ENCODE data around the gene ADSS1. TPM values are rescaled to one million over a fixed set of nuclear protein-coding genes. Genes with fewer than 3 reads are reported as not detected.

ADSS1 gene
- total and polyA plus RNA-seq, 3 experiments from 2014 or later, result 1.4 to 1.6 (median 1.5) TPM

DNA sequence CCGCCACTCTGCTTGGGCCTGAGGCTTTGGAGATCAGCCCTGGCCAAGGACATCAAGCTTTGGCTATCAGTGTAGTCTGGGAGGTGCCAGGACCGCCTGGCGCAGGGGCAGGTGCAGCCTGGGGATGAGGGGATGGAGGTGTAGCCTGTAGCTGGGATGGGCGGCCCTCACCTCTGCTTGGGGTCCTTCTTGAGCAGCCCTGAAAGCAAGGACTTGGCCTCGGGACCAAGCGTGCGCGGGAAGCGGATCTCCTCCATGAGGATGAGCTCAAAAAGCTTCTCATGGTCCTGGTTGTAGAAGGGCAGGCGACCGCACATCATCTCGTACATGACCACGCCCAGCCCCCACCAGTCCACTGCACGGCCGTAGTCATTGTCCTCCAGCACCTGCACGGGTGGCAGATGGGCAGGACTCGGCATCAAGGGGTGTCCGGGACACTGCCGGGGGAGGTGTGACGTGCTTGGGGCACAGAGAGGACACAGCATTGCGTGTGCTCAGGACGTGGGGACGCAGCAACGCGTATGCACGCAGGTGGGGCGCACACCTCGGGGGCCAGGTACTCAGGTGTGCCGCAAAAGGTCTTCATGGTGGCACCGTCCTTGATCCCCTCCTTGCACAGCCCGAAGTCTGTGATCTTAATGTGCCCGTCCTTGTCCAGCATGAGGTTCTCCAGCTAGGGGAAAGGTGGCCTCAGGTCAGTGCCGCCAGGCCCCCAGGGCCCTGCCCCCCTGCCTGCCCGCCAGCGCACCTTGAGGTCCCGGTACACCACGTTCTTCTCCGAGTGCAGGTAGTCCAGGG lies 48.9 kb downstream of the ADSS1 start:
- peaks cover 0 to 15% (median 3%) of the 10 kb centered on the region in 3 donors for H3K4me1 Mint-ChIP-seq
- peaks cover 0 to 2% (median 0%) of the 10 kb centered on the region in 5 donors for H3K9me3 Mint-ChIP-seq
- Histone ChIP-seq H3K27ac (ENCODE audit: low read depth, low read length) (no peak overlapping the region), H3K4me3 (ENCODE audit: low read length) (no peak overlapping the region), H3K36me3 (ENCODE audit: insufficient read depth, low read length) (no peaks in the 10 kb centered on the region), H3K27me3 (ENCODE audit: insufficient read depth, low read length, poor library complexity, severe bottlenecking) (no peaks in the 10 kb centered on the region), H3K4me1 (ENCODE audit: insufficient read depth, low read length) (no peaks in the 10 kb centered on the region), H3K9me3 (ENCODE audit: low read length) (no peaks in the 10 kb centered on the region)
- DNase-seq, result no peak
- ChIA-PET CTCF (interaction anchor here (8.7 kb wide), 1 partner anchor 54 kb away, joined by 118 read pairs; no protein-coding TSS in a partner anchor), POLR2A (no interaction called here)
- peak overlapping the region in 1 of 8 donors; percentile 6 for H3K27ac Mint-ChIP-seq
- H3K4me3 Mint-ChIP-seq, result no peak overlapping the region
- peaks cover 6 to 49% (median 7%) of the 10 kb centered on the region in 3 donors for H3K36me3 Mint-ChIP-seq
- no peaks in the 10 kb centered on the region for H3K27me3 Mint-ChIP-seq

DNA sequence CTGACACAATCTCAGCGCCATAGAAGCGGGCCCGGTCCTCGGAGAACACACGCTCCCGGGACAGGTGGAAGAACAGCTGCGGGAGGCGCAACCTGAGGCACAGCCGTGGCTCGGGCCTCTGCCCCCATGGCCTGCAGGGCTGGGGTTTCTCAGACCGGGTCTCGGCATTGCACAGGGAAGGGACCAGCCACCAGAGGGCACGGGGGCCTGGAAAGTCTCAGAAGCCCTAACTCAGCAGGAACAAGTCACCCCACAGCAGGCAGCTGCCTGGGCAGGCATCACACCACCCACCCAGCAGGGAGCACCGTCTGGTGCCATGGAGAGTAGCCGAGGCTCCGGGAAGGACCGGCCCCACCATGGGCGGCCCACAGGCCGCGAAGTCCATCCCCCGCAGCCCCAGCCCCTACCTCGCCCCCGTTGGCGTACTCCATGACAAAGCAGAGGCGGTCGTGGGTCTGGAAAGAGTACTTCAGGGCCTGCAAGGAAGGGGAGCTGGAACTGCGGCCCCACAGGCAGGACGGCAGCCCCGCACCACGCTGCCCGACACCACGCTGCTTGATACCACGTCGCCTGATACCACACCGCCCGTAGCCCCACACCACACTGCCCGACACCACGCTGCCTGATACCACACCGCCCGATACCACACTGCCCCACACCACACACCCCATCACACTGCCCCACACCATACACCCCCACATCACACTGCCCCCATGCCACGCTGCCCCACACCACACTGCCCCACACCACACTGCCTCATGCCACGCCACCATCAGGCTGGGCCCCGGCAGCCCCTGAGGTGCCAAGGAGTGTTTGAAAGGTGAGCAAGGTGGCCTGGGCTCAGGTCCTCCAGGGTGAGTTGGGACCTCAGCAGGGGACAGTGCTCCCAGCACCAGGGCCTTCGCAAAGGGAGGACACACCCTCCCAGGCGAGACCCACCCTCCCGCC lies 49.8 kb downstream of the ADSS1 start:
- H3K36me3 ChIP-seq (ENCODE audit: insufficient read depth, low read length), result no peaks in the 10 kb centered on the region
- Mint-ChIP-seq H3K9me3 (peaks cover 0 to 2% (median 0%) of the 10 kb centered on the region in 5 donors), H3K27me3 (no peaks in the 10 kb centered on the region), H3K36me3 (peaks cover 6 to 49% (median 7%) of the 10 kb centered on the region in 3 donors), H3K4me1 (peaks cover 0 to 8% (median 0%) of the 10 kb centered on the region in 3 donors), H3K4me3 (no peak overlapping the region), H3K27ac (peak overlapping the region in 1 of 8 donors; percentile 83)
- no peaks in the 10 kb centered on the region for H3K9me3 ChIP-seq (ENCODE audit: low read length)
- CTCF ChIA-PET, result no interaction called here
- no peak overlapping the region for H3K4me3 ChIP-seq (ENCODE audit: low read length)
- DNase-seq, result no peak
- H3K27me3 ChIP-seq (ENCODE audit: insufficient read depth, low read length, poor library complexity, severe bottlenecking), result no peaks in the 10 kb centered on the region
- POLR2A ChIA-PET, result no interaction called here
- no peaks in the 10 kb centered on the region for H3K4me1 ChIP-seq (ENCODE audit: insufficient read depth, low read length)
- H3K27ac ChIP-seq (ENCODE audit: low read depth, low read length), result no peak overlapping the region

DNA sequence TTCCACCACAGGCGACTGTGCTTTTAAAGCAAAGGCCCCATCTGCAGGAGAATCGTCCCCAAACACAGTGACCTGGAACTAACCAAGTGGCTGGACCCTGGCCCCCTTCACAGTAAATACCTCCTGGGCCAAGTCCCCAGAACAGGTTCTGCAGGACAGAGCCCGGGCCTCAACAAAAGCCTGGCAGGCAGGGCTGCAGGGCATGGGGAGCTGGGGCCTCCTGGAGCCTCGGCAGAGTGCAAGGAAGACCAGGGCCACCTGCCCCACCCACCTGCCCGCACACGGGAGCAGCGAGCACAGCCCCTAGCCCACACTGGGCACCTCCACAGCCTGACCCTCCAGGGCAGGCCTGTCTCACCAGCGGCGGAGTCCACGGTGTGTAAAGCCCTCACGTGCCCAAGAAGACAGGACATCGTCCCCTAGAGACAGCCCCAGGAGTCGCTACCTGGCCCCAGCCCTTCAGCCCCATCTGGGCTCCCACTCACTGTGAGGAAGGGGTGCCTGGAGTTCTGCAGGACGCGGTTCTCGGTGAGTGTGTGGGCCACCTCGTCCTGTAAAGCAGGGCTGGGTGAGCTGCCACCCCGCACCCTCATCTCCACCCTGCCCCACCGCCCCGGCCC lies 50.5 kb downstream of the ADSS1 start:
- ChIA-PET CTCF (no interaction called here), POLR2A (no interaction called here)
- H3K36me3 Mint-ChIP-seq, result peaks cover 6 to 48% (median 7%) of the 10 kb centered on the region in 3 donors
- Histone ChIP-seq H3K4me3 (ENCODE audit: low read length) (no peak overlapping the region), H3K4me1 (ENCODE audit: insufficient read depth, low read length) (no peaks in the 10 kb centered on the region), H3K27me3 (ENCODE audit: insufficient read depth, low read length, poor library complexity, severe bottlenecking) (no peaks in the 10 kb centered on the region), H3K9me3 (ENCODE audit: low read length) (no peaks in the 10 kb centered on the region), H3K36me3 (ENCODE audit: insufficient read depth, low read length) (no peaks in the 10 kb centered on the region), H3K27ac (ENCODE audit: low read depth, low read length) (no peak overlapping the region)
- no peak for DNase-seq
- H3K4me3 Mint-ChIP-seq, result no peak overlapping the region
- H3K27me3 Mint-ChIP-seq, result no peaks in the 10 kb centered on the region
- H3K9me3 Mint-ChIP-seq, result peaks cover 0 to 2% (median 0%) of the 10 kb centered on the region in 5 donors
- peaks cover 0 to 1% (median 0%) of the 10 kb centered on the region in 3 donors for H3K4me1 Mint-ChIP-seq
- no peak overlapping the region for H3K27ac Mint-ChIP-seq

DNA sequence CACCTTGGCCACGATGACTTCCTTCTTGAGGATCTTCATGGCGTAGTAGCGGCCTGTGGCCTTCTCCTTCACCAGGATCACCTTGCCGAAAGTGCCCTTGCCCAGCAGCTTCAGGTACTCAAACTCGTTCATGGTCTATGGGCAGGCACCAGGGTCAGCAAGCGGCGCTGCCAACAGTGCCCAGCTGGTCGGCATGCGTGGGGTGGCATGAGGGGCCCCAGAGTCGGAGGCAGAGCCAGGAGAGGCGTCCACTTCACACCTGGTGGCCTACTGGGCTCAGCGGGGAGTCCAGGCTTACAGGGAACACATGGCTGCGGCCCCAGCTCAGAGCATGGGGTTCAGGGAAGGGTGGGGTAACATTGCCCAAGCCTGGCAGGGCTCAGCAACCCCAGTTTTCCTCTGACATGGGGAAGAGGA lies 51.1 kb downstream of the ADSS1 start:
- Histone ChIP-seq H3K9me3 (ENCODE audit: low read length) (no peaks in the 10 kb centered on the region), H3K4me1 (ENCODE audit: insufficient read depth, low read length) (no peaks in the 10 kb centered on the region), H3K27ac (ENCODE audit: low read depth, low read length) (no peak overlapping the region), H3K36me3 (ENCODE audit: insufficient read depth, low read length) (no peaks in the 10 kb centered on the region), H3K27me3 (ENCODE audit: insufficient read depth, low read length, poor library complexity, severe bottlenecking) (no peaks in the 10 kb centered on the region), H3K4me3 (ENCODE audit: low read length) (no peak overlapping the region)
- CTCF ChIA-PET, result no interaction called here
- Mint-ChIP-seq H3K4me1 (no peaks in the 10 kb centered on the region), H3K36me3 (peaks cover 6 to 46% (median 7%) of the 10 kb centered on the region in 3 donors), H3K27me3 (no peaks in the 10 kb centered on the region), H3K27ac (no peak overlapping the region), H3K9me3 (peaks cover 0 to 2% (median 0%) of the 10 kb centered on the region in 5 donors), H3K4me3 (peak overlapping the region in 1 of 7 donors; percentile 63)
- DNase-seq, result no peak
- POLR2A ChIA-PET, result no interaction called here

DNA sequence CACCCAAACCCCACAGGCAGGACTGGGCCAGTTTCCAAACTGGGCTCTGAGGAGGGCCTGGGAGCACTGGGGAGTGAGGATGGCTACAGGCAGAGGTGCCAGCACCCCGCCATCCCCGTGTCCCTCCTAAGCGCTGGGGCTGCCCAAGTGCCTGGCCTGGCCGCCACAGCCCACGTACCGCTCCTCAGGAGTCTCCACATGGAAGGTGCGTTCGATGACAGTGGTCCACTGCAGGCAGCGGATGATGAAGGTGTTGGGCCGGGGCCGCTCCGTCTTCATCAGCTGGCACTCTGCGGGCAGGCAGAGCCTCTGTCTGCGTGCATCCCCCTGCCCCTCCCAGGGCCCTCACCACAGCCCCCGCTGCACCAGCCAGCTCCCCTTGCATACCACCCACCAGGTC lies 52.5 kb downstream of the ADSS1 start:
- H3K4me3 Mint-ChIP-seq, result no peak overlapping the region
- no peaks in the 10 kb centered on the region for H3K27me3 Mint-ChIP-seq
- Histone ChIP-seq H3K27ac (ENCODE audit: low read depth, low read length) (no peak overlapping the region), H3K4me1 (ENCODE audit: insufficient read depth, low read length) (no peaks in the 10 kb centered on the region), H3K27me3 (ENCODE audit: insufficient read depth, low read length, poor library complexity, severe bottlenecking) (no peaks in the 10 kb centered on the region), H3K36me3 (ENCODE audit: insufficient read depth, low read length) (no peaks in the 10 kb centered on the region), H3K4me3 (ENCODE audit: low read length) (no peak overlapping the region), H3K9me3 (ENCODE audit: low read length) (no peaks in the 10 kb centered on the region)
- ChIA-PET POLR2A (no interaction called here), CTCF (interaction anchor here (0.9 kb wide), 1 partner anchor 8 kb away, joined by 3 read pairs; no protein-coding TSS in a partner anchor)
- no peak for DNase-seq
- peaks cover 0 to 39% (median 4%) of the 10 kb centered on the region in 3 donors for H3K36me3 Mint-ChIP-seq
- no peaks in the 10 kb centered on the region for H3K9me3 Mint-ChIP-seq
- H3K27ac Mint-ChIP-seq, result no peak overlapping the region
- no peaks in the 10 kb centered on the region for H3K4me1 Mint-ChIP-seq

DNA sequence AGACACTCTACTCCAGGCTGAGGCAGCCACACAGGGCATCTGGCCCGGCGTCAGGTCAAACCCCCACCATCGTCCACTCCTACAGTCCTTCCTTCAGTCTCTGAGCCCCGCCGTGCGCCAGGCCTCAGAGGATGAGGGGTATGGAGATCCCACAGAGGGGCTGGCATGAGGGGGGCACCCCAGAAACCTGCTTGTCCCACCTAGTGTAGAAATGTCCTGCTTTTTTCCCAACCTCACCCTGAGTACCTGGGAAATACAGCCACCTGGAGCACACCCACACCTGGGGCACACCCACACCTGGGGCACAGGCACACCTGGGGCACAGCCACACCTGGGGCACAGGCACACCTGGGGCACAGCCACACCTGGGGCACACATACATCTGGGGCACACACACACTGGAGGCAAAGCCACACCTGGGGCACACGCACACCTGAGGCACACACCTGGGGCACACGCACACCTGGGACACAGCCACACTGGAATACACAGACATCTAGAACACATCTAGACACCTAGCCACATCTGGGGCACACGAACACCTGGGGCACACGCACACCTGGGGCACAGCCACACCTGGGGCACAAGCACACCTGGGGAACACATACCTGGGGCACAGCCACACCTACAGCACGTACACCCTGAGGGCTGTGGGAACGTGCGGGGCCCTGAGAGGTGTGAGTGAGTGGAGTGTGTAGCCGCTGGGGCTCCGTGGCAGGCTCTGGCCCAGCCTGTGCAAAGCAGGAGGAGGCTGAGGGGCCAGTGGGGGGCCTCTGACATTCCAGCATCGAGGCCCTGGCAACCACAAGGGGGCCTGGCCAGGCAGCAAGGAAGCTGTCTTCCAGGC lies 53.2 kb downstream of the ADSS1 start:
- Histone ChIP-seq H3K4me3 (ENCODE audit: low read length) (no peak overlapping the region), H3K36me3 (ENCODE audit: insufficient read depth, low read length) (no peaks in the 10 kb centered on the region), H3K9me3 (ENCODE audit: low read length) (no peaks in the 10 kb centered on the region), H3K27ac (ENCODE audit: low read depth, low read length) (no peak overlapping the region), H3K4me1 (ENCODE audit: insufficient read depth, low read length) (no peaks in the 10 kb centered on the region), H3K27me3 (ENCODE audit: insufficient read depth, low read length, poor library complexity, severe bottlenecking) (no peaks in the 10 kb centered on the region)
- no peak for DNase-seq
- H3K27me3 Mint-ChIP-seq, result no peaks in the 10 kb centered on the region
- ChIA-PET POLR2A (no interaction called here), CTCF (interaction anchor here (0.9 to 1.5 kb wide), 2 partner anchors 8 kb away, joined by 3 to 5 read pairs; no protein-coding TSS in a partner anchor)
- peaks cover 0 to 32% (median under 1%) of the 10 kb centered on the region in 3 donors for H3K36me3 Mint-ChIP-seq
- no peaks in the 10 kb centered on the region for H3K9me3 Mint-ChIP-seq
- H3K27ac Mint-ChIP-seq, result peak overlapping the region in 1 of 8 donors; percentile 46
- no peak overlapping the region for H3K4me3 Mint-ChIP-seq
- no peaks in the 10 kb centered on the region for H3K4me1 Mint-ChIP-seq

DNA sequence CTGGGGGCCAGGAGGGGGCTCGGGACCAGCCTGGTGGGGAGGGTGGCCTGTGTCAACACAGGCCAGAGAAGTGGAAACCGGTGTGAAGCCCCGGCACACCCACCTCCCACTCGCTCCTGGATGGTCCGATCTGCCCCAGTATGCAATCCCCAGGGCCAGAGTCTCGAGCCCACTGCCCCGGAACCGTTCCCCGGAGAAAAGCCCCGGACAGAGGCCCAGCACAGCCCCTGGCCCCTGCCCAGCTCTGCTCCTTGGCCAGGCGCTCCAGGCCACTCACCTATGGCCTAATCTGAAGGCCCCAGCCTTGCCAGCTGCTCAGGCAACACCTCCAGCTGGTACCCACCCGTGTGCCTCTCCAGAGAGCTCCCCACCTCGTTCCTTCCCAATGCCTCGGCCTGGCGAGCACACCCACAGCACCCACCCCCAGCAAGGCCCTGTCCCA lies 53.8 kb downstream of the ADSS1 start:
- CTCF ChIA-PET, result interaction anchor here (1.5 kb wide), 1 partner anchor 9 kb away, joined by 5 read pairs; no protein-coding TSS in a partner anchor
- Histone ChIP-seq H3K4me3 (ENCODE audit: low read length) (no peak overlapping the region), H3K9me3 (ENCODE audit: low read length) (no peaks in the 10 kb centered on the region), H3K4me1 (ENCODE audit: insufficient read depth, low read length) (no peaks in the 10 kb centered on the region), H3K27ac (ENCODE audit: low read depth, low read length) (no peak overlapping the region), H3K27me3 (ENCODE audit: insufficient read depth, low read length, poor library complexity, severe bottlenecking) (no peaks in the 10 kb centered on the region), H3K36me3 (ENCODE audit: insufficient read depth, low read length) (no peaks in the 10 kb centered on the region)
- Mint-ChIP-seq H3K4me1 (no peaks in the 10 kb centered on the region), H3K4me3 (no peak overlapping the region), H3K27ac (peak overlapping the region in 1 of 8 donors; percentile 33), H3K9me3 (no peaks in the 10 kb centered on the region), H3K36me3 (peaks cover 0 to 25% (median 0%) of the 10 kb centered on the region in 3 donors), H3K27me3 (no peaks in the 10 kb centered on the region)
- DNase-seq, result no peak
- POLR2A ChIA-PET, result no interaction called here
